ENCODE results near the gene IGLON5. TPM values are rescaled to one million over a fixed set of nuclear protein-coding genes. Genes with fewer than 3 reads are reported as not detected.

IGLON5 gene
- total RNA-seq, 4 donors from 2014 or later: 0.27 TPM; not detected in 3

GRCh38 chr19:51356159-51356801, 44.8 kb downstream of the IGLON5 start:
- in situ Hi-C loops (cut with MboI; ENCODE audit: low pct_ligation_motif_present in 1 of 4, low pct_unique_long_range_greater_than_20kb in 1 of 4, low sequenced_read_pairs in 3 of 4): no loop called here
- no peak for TF ChIP-seq CTCF (IDR thresholded peaks at IDR 0.05)
- TF ChIP-seq POLR2AphosphoS5 (IDR thresholded peaks at IDR 0.05): no peak
- no peak for TF ChIP-seq EP300 (IDR thresholded peaks at IDR 0.05; ENCODE audit: low read depth)
- no peak for TF ChIP-seq POLR2A (IDR thresholded peaks at IDR 0.05)

GRCh38 chr19:51357952-51358351, 46.5 kb downstream of the IGLON5 start:
- Histone ChIP-seq H3K27ac (no peak overlapping the region), H3K4me1 (peaks cover 0 to 5% (median 2%) of the 10 kb centered on the region in 4 donors), H3K4me3 (no peak overlapping the region), H3K27me3 (no peaks in the 10 kb centered on the region), H3K9me3 (no peaks in the 10 kb centered on the region), H3K36me3 (peaks cover 0 to 2% (median 0%) of the 10 kb centered on the region in 4 donors)
- no peak for DNase-seq
- intact Hi-C loops (cut with DNase I; ENCODE audit: low total_unique reads) (no loop called here), in situ Hi-C loops (cut with MboI; ENCODE audit: low pct_ligation_motif_present in 1 of 4, low pct_unique_long_range_greater_than_20kb in 1 of 4, low sequenced_read_pairs in 3 of 4) (no loop called here)
- TF ChIP-seq CTCF (IDR thresholded peaks at IDR 0.05) (no peak), POLR2AphosphoS5 (IDR thresholded peaks at IDR 0.05) (no peak), POLR2A (IDR thresholded peaks at IDR 0.05) (no peak), EP300 (IDR thresholded peaks at IDR 0.05; ENCODE audit: low read depth) (no peak)
- WGBS, 2 donors (ENCODE audit: low coverage in 1 of 2): 87% methylated on average over 7 of the region's 7 CpGs; no CpG with 5 or more reads in 1 of the 2 donors

More at GRCh38 chr19:51356159-51356801, 44.8 kb downstream of the IGLON5 start:
- H3K27ac ChIP-seq: no peak overlapping the region
- WGBS, 2 donors (ENCODE audit: low coverage in 1 of 2): 96 to 98% methylated on average over 9 to 10 of the region's 10 CpGs
- no peaks in the 10 kb centered on the region for H3K4me1 ChIP-seq
- intact Hi-C loops (cut with DNase I; ENCODE audit: low total_unique reads): no loop called here
- no peaks in the 10 kb centered on the region for H3K27me3 ChIP-seq
- no peaks in the 10 kb centered on the region for H3K9me3 ChIP-seq
- H3K36me3 ChIP-seq: peaks cover 0 to 12% (median 4%) of the 10 kb centered on the region in 4 donors
- no peak for DNase-seq
- no peak overlapping the region for H3K4me3 ChIP-seq

- intact Hi-C loops (cut with DNase I; ENCODE audit: low total_unique reads): no loop called here
- 96 to 100% methylated on average over 4 of the region's 4 CpGs for whole genome bisulfite sequencing, 2 donors (ENCODE audit: low coverage in 1 of 2)
- Histone ChIP-seq H3K9me3 (no peaks in the 10 kb centered on the region), H3K4me1 (peaks cover under 1 to 16% (median 6%) of the 10 kb centered on the region in 4 donors), H3K4me3 (no peak overlapping the region), H3K27me3 (no peaks in the 10 kb centered on the region), H3K36me3 (no peaks in the 10 kb centered on the region), H3K27ac (no peak overlapping the region)
- TF ChIP-seq EP300 (IDR thresholded peaks at IDR 0.05; ENCODE audit: low read depth) (no peak), POLR2AphosphoS5 (IDR thresholded peaks at IDR 0.05) (no peak), CTCF (IDR thresholded peaks at IDR 0.05) (no peak)
- DNase-seq: no peak
- in situ Hi-C loops (cut with MboI; ENCODE audit: low pct_ligation_motif_present in 1 of 4, low pct_unique_long_range_greater_than_20kb in 1 of 4, low sequenced_read_pairs in 3 of 4): no loop called here
These were observed 47.9 kb downstream of the IGLON5 start for GRCh38 chr19:51359294-51359693.

DNA sequence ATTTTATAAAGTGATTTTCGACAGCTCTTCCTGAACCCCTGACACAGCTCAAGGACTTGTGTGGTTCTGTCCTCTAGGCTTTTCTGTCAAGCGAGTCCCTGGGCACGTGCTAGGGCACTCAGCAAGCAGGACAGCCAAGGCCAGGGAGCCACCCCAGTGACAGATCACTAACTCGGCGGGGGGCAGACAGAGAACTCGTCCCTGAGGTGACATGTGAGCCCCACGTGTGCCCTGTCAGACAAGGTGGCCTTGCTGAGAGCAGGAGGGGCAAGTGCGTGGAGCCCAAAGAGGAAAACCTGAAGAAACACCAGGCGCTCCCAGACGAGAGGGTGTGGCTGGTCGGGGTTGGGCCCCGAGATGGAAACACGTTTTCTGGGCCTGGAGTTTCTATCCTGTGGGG, 49.8 kb downstream of the IGLON5 start:
- DNase-seq: no peak
- no peak overlapping the region for H3K27ac ChIP-seq

More for the DNA sequence above, 49.8 kb downstream of the IGLON5 start:
- 88 to 91% methylated on average over 5 to 13 of the region's 13 CpGs for WGBS, 2 donors (ENCODE audit: low coverage in 1 of 2)
- in situ Hi-C loops (cut with MboI; ENCODE audit: low pct_ligation_motif_present in 1 of 4, low pct_unique_long_range_greater_than_20kb in 1 of 4, low sequenced_read_pairs in 3 of 4) (no loop called here), intact Hi-C loops (cut with DNase I; ENCODE audit: low total_unique reads) (no loop called here)
- Histone ChIP-seq H3K36me3 (no peaks in the 10 kb centered on the region), H3K4me1 (peaks cover 7 to 30% (median 11%) of the 10 kb centered on the region in 4 donors), H3K27me3 (no peaks in the 10 kb centered on the region), H3K9me3 (no peaks in the 10 kb centered on the region), H3K4me3 (no peak overlapping the region)
- no peak for TF ChIP-seq EP300 (IDR thresholded peaks at IDR 0.05; ENCODE audit: low read depth)
